ENCODE measurements around the gene DALRD3. TPM values are rescaled to one million over a fixed set of nuclear protein-coding genes. Genes with fewer than 3 reads are reported as not detected.
A peak's percentile ranks its signal among the peaks of the same experiment; 100 is the strongest.

Gene DALRD3
- total and polyA plus RNA-seq, 8 donors = 19.5 to 57.2 (median 26.2) TPM

DNA sequence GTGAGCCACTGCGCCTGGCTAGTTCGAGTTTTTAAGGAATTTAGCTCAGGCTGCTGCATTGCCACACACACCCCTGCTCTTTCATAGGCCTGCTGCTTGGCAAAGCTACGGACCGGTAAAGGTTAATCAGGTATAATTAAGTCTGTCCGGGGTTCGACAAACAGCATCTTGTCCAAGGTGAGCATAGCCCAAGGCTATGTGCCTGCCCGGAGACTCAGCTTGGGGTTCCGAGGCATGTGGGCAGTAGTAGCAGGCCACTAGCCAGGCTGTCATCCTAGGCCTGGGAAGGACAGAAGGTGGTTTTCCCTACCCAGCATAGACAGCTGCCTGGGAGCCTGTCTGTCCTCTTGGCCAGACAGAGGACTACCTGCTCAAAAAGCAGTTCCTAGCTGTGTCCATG is 21.7 kb downstream of the DALRD3 start:
- no peak for DNase-seq
- no peak for ATAC-seq
- Histone ChIP-seq H3K27me3 (no peaks in the 10 kb centered on the region), H3K36me3 (no peaks in the 10 kb centered on the region), H3K4me1 (peaks cover 0 to 6% (median 3%) of the 10 kb centered on the region in 3 donors), H3K9me3 (no peaks in the 10 kb centered on the region), H3K27ac (no peak overlapping the region), H3K4me3 (no peak overlapping the region)
- no peak for FAIRE-seq
- intact Hi-C loops (cut with DNase I) = no loop called here
- TF ChIP-seq, protein P1, sequence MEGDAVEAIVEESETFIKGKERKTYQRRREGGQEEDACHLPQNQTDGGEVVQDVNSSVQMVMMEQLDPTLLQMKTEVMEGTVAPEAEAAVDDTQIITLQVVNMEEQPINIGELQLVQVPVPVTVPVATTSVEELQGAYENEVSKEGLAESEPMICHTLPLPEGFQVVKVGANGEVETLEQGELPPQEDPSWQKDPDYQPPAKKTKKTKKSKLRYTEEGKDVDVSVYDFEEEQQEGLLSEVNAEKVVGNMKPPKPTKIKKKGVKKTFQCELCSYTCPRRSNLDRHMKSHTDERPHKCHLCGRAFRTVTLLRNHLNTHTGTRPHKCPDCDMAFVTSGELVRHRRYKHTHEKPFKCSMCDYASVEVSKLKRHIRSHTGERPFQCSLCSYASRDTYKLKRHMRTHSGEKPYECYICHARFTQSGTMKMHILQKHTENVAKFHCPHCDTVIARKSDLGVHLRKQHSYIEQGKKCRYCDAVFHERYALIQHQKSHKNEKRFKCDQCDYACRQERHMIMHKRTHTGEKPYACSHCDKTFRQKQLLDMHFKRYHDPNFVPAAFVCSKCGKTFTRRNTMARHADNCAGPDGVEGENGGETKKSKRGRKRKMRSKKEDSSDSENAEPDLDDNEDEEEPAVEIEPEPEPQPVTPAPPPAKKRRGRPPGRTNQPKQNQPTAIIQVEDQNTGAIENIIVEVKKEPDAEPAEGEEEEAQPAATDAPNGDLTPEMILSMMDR (IDR thresholded peaks at IDR 0.05) = no peak
- WGBS, 2 donors = 89 to 94% methylated on average over 8 of the region's 8 CpGs

DNA sequence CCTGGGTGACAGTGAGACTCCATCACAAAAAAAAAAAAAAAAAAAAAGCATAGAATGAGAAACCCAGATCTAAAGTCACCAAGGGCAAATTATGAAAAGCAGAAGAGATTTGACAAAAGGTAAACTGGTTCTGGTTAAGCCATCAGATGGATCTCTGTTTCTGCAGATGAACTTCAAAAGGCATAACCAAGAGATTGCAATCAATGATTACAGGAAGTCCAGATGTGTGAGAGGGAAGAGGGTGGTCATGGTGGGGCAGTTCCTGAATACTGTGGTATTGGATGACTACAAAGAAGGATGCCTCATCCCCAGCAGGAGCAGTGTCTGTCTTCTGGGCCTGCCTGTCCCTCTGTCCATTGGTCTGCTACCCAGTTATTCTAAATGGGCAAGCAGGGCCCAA is 24.5 kb downstream of the DALRD3 start:
- intact Hi-C loops (cut with DNase I) = no loop called here
- TF ChIP-seq, protein P1 (IDR thresholded peaks at IDR 0.05) = no peak
- H3K4me3 ChIP-seq = no peak overlapping the region
- no peak for DNase-seq
- H3K9me3 ChIP-seq = no peaks in the 10 kb centered on the region
- H3K27me3 ChIP-seq = no peaks in the 10 kb centered on the region
- no peak overlapping the region for H3K27ac ChIP-seq
- no peaks in the 10 kb centered on the region for H3K36me3 ChIP-seq
- no peak for FAIRE-seq
- peaks cover 6 to 15% (median 14%) of the 10 kb centered on the region in 3 donors for H3K4me1 ChIP-seq
- ATAC-seq = no peak

DNA sequence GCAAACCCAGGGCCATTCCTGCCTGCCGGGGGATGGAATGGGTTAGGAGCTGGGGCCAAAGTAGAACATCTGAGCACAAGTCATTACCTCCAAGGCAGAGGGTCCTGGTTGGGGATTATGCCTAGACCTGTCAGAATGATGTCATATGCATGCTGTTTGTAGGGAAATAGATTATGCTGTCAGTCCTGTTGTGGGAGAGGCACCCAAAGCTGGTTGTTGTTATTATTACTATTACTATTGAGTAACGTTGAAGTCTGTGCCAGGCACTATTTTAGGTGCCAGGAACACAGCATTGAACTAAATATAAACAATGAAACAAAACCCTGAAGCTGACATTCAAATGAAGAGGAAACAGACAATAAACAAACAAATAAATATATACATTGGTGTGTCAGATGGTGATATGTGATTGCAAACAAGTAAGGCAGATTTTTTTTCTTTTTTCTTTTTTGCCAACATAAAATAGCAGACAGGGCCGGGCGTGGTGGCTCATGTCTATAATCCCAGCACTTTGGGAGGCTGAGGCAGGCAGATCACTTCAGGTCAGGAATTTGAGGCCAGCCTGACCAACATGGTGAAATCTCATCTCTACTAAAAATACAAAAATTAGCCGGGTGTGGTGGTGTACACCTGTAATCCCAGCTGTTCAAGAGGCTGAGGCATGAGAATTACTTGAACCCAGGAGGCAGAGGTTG is 26.4 kb downstream of the DALRD3 start:
- intact Hi-C loops (cut with DNase I) = no loop called here
- no peak for FAIRE-seq
- ATAC-seq = no peak
- H3K4me1 ChIP-seq = peaks cover 6 to 16% (median 14%) of the 10 kb centered on the region in 3 donors
- H3K4me3 ChIP-seq = peak overlapping the region in 1 of 4 donors; percentile 98
- DNase-seq = no peak
- H3K27ac ChIP-seq = no peak overlapping the region
- H3K27me3 ChIP-seq = no peaks in the 10 kb centered on the region
- H3K36me3 ChIP-seq = no peaks in the 10 kb centered on the region
- H3K9me3 ChIP-seq = no peaks in the 10 kb centered on the region
- TF ChIP-seq, protein P1 (IDR thresholded peaks at IDR 0.05) = no peak
- WGBS, 2 donors = 71 to 73% methylated on average over 5 of the region's 5 CpGs

DNA sequence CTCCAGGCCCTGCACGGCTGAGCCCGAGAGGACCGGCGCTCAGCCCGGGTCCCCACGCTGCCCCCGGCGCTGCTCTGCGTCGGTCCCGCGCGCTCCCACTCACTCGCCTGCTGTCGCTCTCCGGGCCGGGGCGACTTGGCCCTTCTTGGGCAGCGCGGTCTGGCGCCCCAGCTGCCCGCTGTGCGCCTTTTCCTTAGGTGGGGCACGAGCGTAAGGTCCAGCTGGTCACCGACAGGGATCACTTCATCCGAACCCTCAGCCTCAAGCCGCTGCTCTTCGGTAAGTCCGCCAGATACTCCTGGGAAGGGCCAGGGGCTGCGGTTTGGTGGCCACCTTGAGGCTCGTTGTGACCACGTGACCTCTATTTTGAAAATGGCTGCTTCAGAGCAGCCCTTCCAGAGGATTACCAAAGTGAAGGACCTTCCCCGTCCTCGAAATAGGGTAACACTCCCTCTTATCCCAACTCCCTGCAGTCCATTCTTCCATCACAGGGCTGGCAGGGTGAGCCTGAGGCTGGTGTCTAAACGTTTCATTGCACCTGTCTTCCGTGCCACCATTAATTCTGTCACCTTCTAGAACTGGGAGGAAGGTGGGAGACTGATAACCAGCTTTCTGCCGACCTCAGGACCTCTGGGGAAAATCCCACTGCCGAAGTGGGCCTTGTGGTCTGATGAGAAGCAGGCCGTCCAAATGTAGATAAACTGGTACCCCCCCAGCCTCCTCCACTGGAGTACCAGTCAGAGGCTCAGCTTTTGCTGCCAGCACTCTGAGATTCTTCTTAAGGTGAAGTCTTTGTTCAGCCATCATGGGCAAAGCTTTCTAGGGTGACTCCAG is 27.5 kb downstream of the DALRD3 start:
- H3K9me3 ChIP-seq = no peaks in the 10 kb centered on the region
- peaks cover 6 to 16% (median 14%) of the 10 kb centered on the region in 3 donors for H3K4me1 ChIP-seq
- peak overlapping the region; percentile 94 to 99 (median 97) for H3K4me3 ChIP-seq
- ATAC-seq = peak; percentile 36 to 50 (median 44)
- H3K36me3 ChIP-seq = peaks cover 0 to 5% (median 0%) of the 10 kb centered on the region in 3 donors
- peak in 2 of 6 donors; percentile 43 to 65 for DNase-seq
- FAIRE-seq = no peak
- WGBS, 2 donors = 2 to 3% methylated on average over 28 to 40 of the region's 40 CpGs
- peak overlapping the region; percentile 78 to 89 (median 82) for H3K27ac ChIP-seq
- H3K27me3 ChIP-seq = no peaks in the 10 kb centered on the region
- TF ChIP-seq, protein P1 (IDR thresholded peaks at IDR 0.05) = no peak
- intact Hi-C loops (cut with DNase I) = no loop called here
